ENCODE data around the gene APOBEC2.

- TF ChIP-seq CTCF (IDR thresholded peaks at IDR 0.05) (no peak), EZH2 (IDR thresholded peaks at IDR 0.05) (no peak), EZH2phosphoT487 (IDR thresholded peaks at IDR 0.05) (no peak)
These were observed 21.1 kb downstream of the APOBEC2 start for GRCh38 chr6:41073968-41074691.
